Measurements from ENCODE around the gene ALDH6A1.

ALDH6A1 gene

GRCh38 chr14:74049876-74050495 lies 34.3 kb downstream of the ALDH6A1 start:
- DNase-seq (ENCODE audit: low spot score), result peak; percentile 15

GRCh38 chr14:74048281-74048680 lies 36.0 kb downstream of the ALDH6A1 start:
- DNase-seq (ENCODE audit: low spot score), result no peak

- DNase-seq (ENCODE audit: low spot score), result no peak
Measured at GRCh38 chr14:74045522-74045921, 38.7 kb downstream of the ALDH6A1 start.

- no peak for DNase-seq (ENCODE audit: low spot score)
Measured at GRCh38 chr14:74042296-74042695, 42.0 kb downstream of the ALDH6A1 start.

GRCh38 chr14:74038020-74038859 lies 46.0 kb downstream of the ALDH6A1 start:
- DNase-seq (ENCODE audit: low spot score), result peak; percentile 58

- DNase-seq (ENCODE audit: low spot score), result peak; percentile 32
Measured at GRCh38 chr14:74035556-74035955, 48.7 kb downstream of the ALDH6A1 start.

GRCh38 chr14:74034572-74034971 lies 49.7 kb downstream of the ALDH6A1 start:
- DNase-seq (ENCODE audit: low spot score), result no peak

GRCh38 chr14:74029136-74029535 lies 55.1 kb downstream of the ALDH6A1 start:
- no peak for DNase-seq (ENCODE audit: low spot score)

GRCh38 chr14:74022346-74022745 lies 61.9 kb downstream of the ALDH6A1 start:
- DNase-seq (ENCODE audit: low spot score), result no peak

- DNase-seq (ENCODE audit: low spot score), result peak; percentile 58
Measured at GRCh38 chr14:74019408-74020137, 64.7 kb downstream of the ALDH6A1 start.

- DNase-seq (ENCODE audit: low spot score), result peak; percentile 99
Measured at GRCh38 chr14:74018586-74019407, 65.5 kb downstream of the ALDH6A1 start, which contains the start of the genes BBOF1 and ENTPD5. TSS of gene BBOF1 (plus strand) at chr14:74019349. CDS start at chr14:74019479, 130 bp downstream. TSS of gene ENTPD5 (minus strand) at chr14:74019288. CDS start at chr14:73988102, 31,186 bp downstream.

- DNase-seq (ENCODE audit: low spot score), result peak; percentile 64
Measured at GRCh38 chr14:74018174-74018585, 66.1 kb downstream of the ALDH6A1 start.

GRCh38 chr14:74015963-74016362 lies 68.3 kb downstream of the ALDH6A1 start:
- DNase-seq (ENCODE audit: low spot score), result no peak

- DNase-seq (ENCODE audit: low spot score), result no peak
Measured at GRCh38 chr14:74015176-74015575, 69.1 kb downstream of the ALDH6A1 start.

- no peak for DNase-seq (ENCODE audit: low spot score)
Measured at GRCh38 chr14:74014299-74014698, 70.0 kb downstream of the ALDH6A1 start.

GRCh38 chr14:74008843-74009499 lies 75.3 kb downstream of the ALDH6A1 start:
- no peak for DNase-seq (ENCODE audit: low spot score)
